Naive thymus-derived CD4-positive, alpha-beta T cell (primary cell): ENCODE results near the gene SLC40A1. TPM values are rescaled to one million over a fixed set of nuclear protein-coding genes. Genes with fewer than 3 reads are reported as not detected.

Experiments used
- ATAC-seq: fragments of 150-1000 bp; cut with Tn5 transposase; 2 replicates; pipeline ENCODE4 v1.10.0; 2021; ENCODE audit warnings: mild to moderate bottlenecking, moderate library complexity
- CTCF ChIA-PET: fragments of 350-600 bp; sonication (Branson Sonifier 250); formaldehyde crosslinking; loops from one replicate; lab custom pipeline; 2021; ENCODE audit warnings: antibody characterized with exemption; lab: Charles Lee
- POLR2A ChIA-PET: fragments of 350-600 bp; sonication (Branson Sonifier 250); formaldehyde crosslinking; loops from one replicate; lab custom pipeline; 2021; ENCODE audit warnings: antibody characterized with exemption, inconsistent platforms; lab: Charles Lee
- DNase-seq, 9 donors: peaks; one replicate each; pipeline versions ENCODE4 v3.0.0 to v3.0.0-alpha.2; 2020 to 2022; ENCODE audit warnings: mixed read lengths in 1 of 9
- H3K27ac ChIP-seq: one replicate; pipeline ENCODE4 v1.7.0; 2013; ENCODE audit warnings: mild to moderate bottlenecking, low read depth, low read length, moderate library complexity
- H3K27me3 ChIP-seq, 2 donors: one replicate each; pipeline ENCODE4 v1.7.0; 2013; ENCODE audit warnings: low read length in 2 of 2, mild to moderate bottlenecking in 2 of 2, moderate library complexity in 2 of 2; ENCODE audit not compliant: control insufficient read depth in 2 of 2, insufficient read depth in 2 of 2
- H3K36me3 ChIP-seq, 3 experiments: 1 replicate in 2 of 3; 2 replicates in 1 of 3; pipeline ENCODE4 v1.7.0; 2013; ENCODE audit warnings: low read length in 3 of 3, mild to moderate bottlenecking in 3 of 3, moderate library complexity in 1 of 3; ENCODE audit not compliant: insufficient read depth in 3 of 3, control insufficient read depth in 2 of 3
- H3K4me1 ChIP-seq, 2 donors: one replicate each; pipeline ENCODE4 v1.7.0; 2013; ENCODE audit warnings: low read length in 2 of 2, mild to moderate bottlenecking in 2 of 2, moderate library complexity in 1 of 2; ENCODE audit not compliant: control insufficient read depth in 2 of 2, insufficient read depth in 2 of 2
- H3K4me3 ChIP-seq: 2 replicates; pipeline ENCODE4 v1.7.0; 2013; ENCODE audit warnings: mild to moderate bottlenecking, low read length
- H3K9me3 ChIP-seq, 3 experiments: 1 replicate in 2 of 3; 2 replicates in 1 of 3; pipeline ENCODE4 v1.7.0; 2013; ENCODE audit warnings: low read length in 3 of 3; ENCODE audit not compliant: control insufficient read depth in 2 of 3
- H3K27ac Mint-ChIP-seq, 9 donors: one replicate each; pipeline ENCODE4 v1.8.0; 2020 to 2022; ENCODE audit warnings: mixed read lengths in 9 of 9, mild to moderate bottlenecking in 8 of 9, moderate library complexity in 5 of 9, inconsistent platforms in 2 of 9
- H3K27me3 Mint-ChIP-seq, 5 donors: one replicate each; pipeline ENCODE4 v1.8.0; 2021 to 2022; ENCODE audit warnings: mixed read lengths in 5 of 5, mild to moderate bottlenecking in 1 of 5
- H3K36me3 Mint-ChIP-seq, 5 donors: one replicate each; pipeline ENCODE4 v1.8.0; 2020 to 2022; ENCODE audit warnings: mixed read lengths in 5 of 5, mild to moderate bottlenecking in 3 of 5, inconsistent platforms in 1 of 5
- H3K4me1 Mint-ChIP-seq, 7 donors: one replicate each; pipeline ENCODE4 v1.8.0; 2020 to 2022; ENCODE audit warnings: mixed read lengths in 7 of 7, mild to moderate bottlenecking in 3 of 7, inconsistent platforms in 1 of 7
- H3K4me3 Mint-ChIP-seq, 10 donors: one replicate each; pipeline ENCODE4 v1.8.0; 2020 to 2022; ENCODE audit warnings: mild to moderate bottlenecking in 10 of 10, mixed read lengths in 10 of 10, moderate library complexity in 6 of 10, inconsistent platforms in 2 of 10
- H3K9me3 Mint-ChIP-seq, 11 donors: one replicate each; pipeline ENCODE4 v1.8.0; 2020 to 2022; ENCODE audit warnings: mixed read lengths in 11 of 11, mild to moderate bottlenecking in 4 of 11, inconsistent platforms in 1 of 11, moderate library complexity in 1 of 11
- intact Hi-C, 2 donors: fragments of 100-400 bp; cut with micrococcal nuclease; formaldehyde crosslinking; loops; one replicate each; pipeline ENCODE4 v1.15.1; 2023
- polyA plus RNA-seq, 2 donors: library from polyadenylated mRNA; unstranded; fragments of 300-500 nt; fragmentation: Illumina TruSeq; gene quantifications; one replicate each; pipeline ENCODE4 v1.2.3, GENCODE V29; 2021
- total RNA-seq, 6 experiments: library from RNA in 5 of 6; stranded (reverse) in 5 of 6; gene quantifications; 1 replicate in 5 of 6; 2 replicates in 1 of 6; pipeline ENCODE4 v1.2.3 and lab custom pipeline; 2021 to 2026

Gene SLC40A1
- total and polyA plus RNA-seq, 7 experiments from 2014 or later = 4.2 to 117 (median 36.1) TPM

- H3K36me3 Mint-ChIP-seq = peaks cover 6 to 49% (median 46%) of the 10 kb centered on the region in 5 donors
- ChIA-PET POLR2A (interaction anchor here (0.7 to 5.5 kb wide), 3 partner anchors 10 to 156 kb away, joined by 3 to 40 read pairs (median 4); partner anchors contain the start of gene SLC40A1), CTCF (interaction anchor here (0.5 to 1.1 kb wide), 2 partner anchors 71 to 90 kb away, joined by 3 read pairs; no protein-coding TSS in a partner anchor)
- peaks cover 0 to 3% (median 0%) of the 10 kb centered on the region in 11 donors for H3K9me3 Mint-ChIP-seq
- H3K4me1 ChIP-seq = peaks cover 0 to 13% of the 10 kb centered on the region in 2 donors
- no peaks in the 10 kb centered on the region for H3K27me3 Mint-ChIP-seq
- H3K27ac Mint-ChIP-seq = peak overlapping the region; percentile 11 to 99 (median 90)
- H3K9me3 ChIP-seq = no peaks in the 10 kb centered on the region
- H3K36me3 ChIP-seq = peaks cover 0 to 9% (median 0%) of the 10 kb centered on the region in 3 experiments
- ATAC-seq (no peak), DNase-seq (no peak)
- intact Hi-C loops = no loop called here
- H3K4me3 Mint-ChIP-seq = peak overlapping the region in 9 of 10 donors; percentile 1 to 68 (median 26)
- H3K27me3 ChIP-seq = no peaks in the 10 kb centered on the region
- H3K4me3 ChIP-seq = no peak overlapping the region
- peak overlapping the region; percentile 46 for H3K27ac ChIP-seq
- peaks cover 14 to 69% (median 52%) of the 10 kb centered on the region in 7 donors for H3K4me1 Mint-ChIP-seq
These were observed 11.2 kb downstream of the SLC40A1 start for GRCh38 chr2:189569295-189569910.

- peaks cover 0 to 13% of the 10 kb centered on the region in 2 donors for H3K4me1 ChIP-seq
- intact Hi-C loops = loop anchor here in 1 of 2 donors (2.0 kb wide), 1 partner anchor 15 kb away; the partner anchor contains the start of gene SLC40A1
- peaks cover 0 to 3% (median 0%) of the 10 kb centered on the region in 11 donors for H3K9me3 Mint-ChIP-seq
- H3K27ac ChIP-seq = no peak overlapping the region
- ATAC-seq (no peak), DNase-seq (no peak)
- ChIA-PET CTCF (no interaction called here), POLR2A (interaction anchor here (0.8 to 3.1 kb wide), 3 partner anchors 11 to 15 kb away, joined by 3 to 12 read pairs (median 6); partner anchors contain the start of gene SLC40A1)
- H3K4me1 Mint-ChIP-seq = peaks cover 14 to 55% (median 44%) of the 10 kb centered on the region in 7 donors
- no peaks in the 10 kb centered on the region for H3K27me3 Mint-ChIP-seq
- H3K36me3 ChIP-seq = peaks cover 0 to 20% (median 0%) of the 10 kb centered on the region in 3 experiments
- H3K27me3 ChIP-seq = no peaks in the 10 kb centered on the region
- H3K27ac Mint-ChIP-seq = peak overlapping the region in 6 of 9 donors; percentile 4 to 66 (median 26)
- H3K9me3 ChIP-seq = no peaks in the 10 kb centered on the region
- H3K4me3 Mint-ChIP-seq = peak overlapping the region in 1 of 10 donors; percentile 25
- H3K4me3 ChIP-seq = no peak overlapping the region
- peaks cover 6 to 50% (median 41%) of the 10 kb centered on the region in 5 donors for H3K36me3 Mint-ChIP-seq
These were observed 14.5 kb downstream of the SLC40A1 start for GRCh38 chr2:189566046-189566445.

GRCh38 chr2:189561371-189562038 is 19.1 kb downstream of the SLC40A1 start:
- no peak overlapping the region for H3K27ac Mint-ChIP-seq
- peaks cover 5 to 53% (median 37%) of the 10 kb centered on the region in 5 donors for H3K36me3 Mint-ChIP-seq
- DNase-seq (no peak), ATAC-seq (no peak)
- H3K9me3 ChIP-seq = no peaks in the 10 kb centered on the region
- peaks cover 0 to 23% (median 0%) of the 10 kb centered on the region in 3 experiments for H3K36me3 ChIP-seq
- no peak overlapping the region for H3K27ac ChIP-seq
- H3K9me3 Mint-ChIP-seq = peaks cover 0 to 1% (median 0%) of the 10 kb centered on the region in 11 donors
- ChIA-PET POLR2A (interaction anchor here (0.6 to 1.7 kb wide), 3 partner anchors 19 to 834 kb away, joined by 3 to 4 read pairs (median 3); partner anchors contain the start of gene SLC40A1), CTCF (no interaction called here)
- H3K4me3 Mint-ChIP-seq = no peak overlapping the region
- H3K4me1 Mint-ChIP-seq = peaks cover 5 to 31% (median 22%) of the 10 kb centered on the region in 7 donors
- no peaks in the 10 kb centered on the region for H3K4me1 ChIP-seq
- H3K4me3 ChIP-seq = no peak overlapping the region
- no peaks in the 10 kb centered on the region for H3K27me3 Mint-ChIP-seq
- H3K27me3 ChIP-seq = no peaks in the 10 kb centered on the region
- intact Hi-C loops = no loop called here

- H3K36me3 ChIP-seq = peaks cover 0 to 20% (median 0%) of the 10 kb centered on the region in 3 experiments
- no peaks in the 10 kb centered on the region for H3K27me3 ChIP-seq
- H3K27ac ChIP-seq = no peak overlapping the region
- Mint-ChIP-seq H3K36me3 (peaks cover 2 to 43% (median 26%) of the 10 kb centered on the region in 5 donors), H3K4me1 (peaks cover 5 to 23% (median 14%) of the 10 kb centered on the region in 7 donors), H3K27me3 (no peaks in the 10 kb centered on the region), H3K9me3 (no peaks in the 10 kb centered on the region), H3K27ac (peak overlapping the region in 2 of 9 donors; percentile 41 to 60), H3K4me3 (no peak overlapping the region)
- DNase-seq = no peak
- H3K9me3 ChIP-seq = no peaks in the 10 kb centered on the region
- intact Hi-C loops = no loop called here
- POLR2A ChIA-PET = no interaction called here
- no peak overlapping the region for H3K4me3 ChIP-seq
- CTCF ChIA-PET = no interaction called here
- ATAC-seq = no peak
- no peaks in the 10 kb centered on the region for H3K4me1 ChIP-seq
These were observed 20.4 kb downstream of the SLC40A1 start for GRCh38 chr2:189560273-189560586.

GRCh38 chr2:189559579-189560272 is 20.9 kb downstream of the SLC40A1 start:
- Histone ChIP-seq H3K27ac (no peak overlapping the region), H3K36me3 (peaks cover 0 to 15% (median 0%) of the 10 kb centered on the region in 3 experiments), H3K9me3 (no peaks in the 10 kb centered on the region), H3K4me3 (no peak overlapping the region), H3K4me1 (no peaks in the 10 kb centered on the region), H3K27me3 (no peaks in the 10 kb centered on the region)
- Mint-ChIP-seq H3K27me3 (no peaks in the 10 kb centered on the region), H3K36me3 (peaks cover 0 to 37% (median 21%) of the 10 kb centered on the region in 5 donors), H3K27ac (peak overlapping the region in 4 of 9 donors; percentile 5 to 60 (median 26)), H3K4me3 (no peak overlapping the region), H3K9me3 (no peaks in the 10 kb centered on the region), H3K4me1 (peaks cover 5 to 19% (median 11%) of the 10 kb centered on the region in 7 donors)
- no peak for DNase-seq
- ChIA-PET POLR2A (no interaction called here), CTCF (no interaction called here)
- no peak for ATAC-seq
- intact Hi-C loops = no loop called here

- ChIA-PET CTCF (no interaction called here), POLR2A (no interaction called here)
- peaks cover 0 to 7% (median 0%) of the 10 kb centered on the region in 3 experiments for H3K36me3 ChIP-seq
- H3K4me3 Mint-ChIP-seq = no peak overlapping the region
- peaks cover 5 to 19% (median 11%) of the 10 kb centered on the region in 7 donors for H3K4me1 Mint-ChIP-seq
- no peaks in the 10 kb centered on the region for H3K4me1 ChIP-seq
- H3K27me3 Mint-ChIP-seq = no peaks in the 10 kb centered on the region
- no peak overlapping the region for H3K4me3 ChIP-seq
- intact Hi-C loops = no loop called here
- no peaks in the 10 kb centered on the region for H3K9me3 ChIP-seq
- DNase-seq (no peak), ATAC-seq (no peak)
- peaks cover 0 to 28% (median 18%) of the 10 kb centered on the region in 5 donors for H3K36me3 Mint-ChIP-seq
- no peak overlapping the region for H3K27ac Mint-ChIP-seq
- H3K27ac ChIP-seq = no peak overlapping the region
- H3K9me3 Mint-ChIP-seq = no peaks in the 10 kb centered on the region
- no peaks in the 10 kb centered on the region for H3K27me3 ChIP-seq
These were observed 21.9 kb downstream of the SLC40A1 start for GRCh38 chr2:189558516-189559272.
